Caco-2 (cell line): ENCODE results near the gene NKAIN2. TPM values are rescaled to one million over a fixed set of nuclear protein-coding genes. Genes with fewer than 3 reads are reported as not detected.

Experiments
- BruUV-seq: library from RNA; stranded (reverse); fragments of 400-500 nt; replicated peaks from 2 replicates; lab custom pipeline; 2021; lab: Mats Ljungman, UMichigan
- CTCF ChIA-PET: fragments of 300-600 bp; sonication (Branson Sonifier 250); formaldehyde crosslinking; loops from one replicate; lab custom pipeline; 2022; ENCODE audit warnings: antibody characterized with exemption; lab: Charles Lee
- POLR2A ChIA-PET: fragments of 300-600 bp; sonication (Branson Sonifier 250); formaldehyde crosslinking; loops from one replicate; lab custom pipeline; 2022; ENCODE audit warnings: antibody characterized with exemption; lab: Charles Lee
- DNase-seq, 2 experiments: peaks; one replicate each; pipeline versions ENCODE4 v3.0.0 to v3.0.0-alpha.2; 2020 to 2022
- H3K27me3 ChIP-seq: replicated peaks from 2 replicates; pipeline ENCODE4 v1.6.0; 2011; ENCODE audit warnings: low read length; ENCODE audit not compliant: control insufficient read depth, insufficient read depth
- H3K36me3 ChIP-seq: 2 replicates; pipeline ENCODE4 v1.5.1; 2011; ENCODE audit warnings: low read length; ENCODE audit not compliant: control insufficient read depth, insufficient read depth
- H3K4me1 ChIP-seq: fragments of 250-450 bp; sonication (Bioruptor Pico); 2 replicates; pipeline ENCODE4 v1.5.1; 2020; ENCODE audit warnings: mild to moderate bottlenecking
- H3K4me3 ChIP-seq: 2 replicates; pipeline ENCODE4 v1.5.1; 2011; ENCODE audit warnings: low read depth, mild to moderate bottlenecking, control low read depth, low read length
- H3K9me3 ChIP-seq: fragments of 250-450 bp; sonication (Bioruptor Pico); 2 replicates; pipeline ENCODE4 v1.5.1; 2020; ENCODE audit warnings: mild to moderate bottlenecking, moderate library complexity
- H3K27ac Mint-ChIP-seq: one replicate; pipeline ENCODE4 v1.8.0; 2022; ENCODE audit warnings: mixed read lengths; ENCODE audit not compliant: unreplicated experiment
- H3K27me3 Mint-ChIP-seq: one replicate; pipeline ENCODE4 v1.8.0; 2022; ENCODE audit warnings: mixed read lengths; ENCODE audit not compliant: insufficient read depth, unreplicated experiment
- H3K36me3 Mint-ChIP-seq: one replicate; pipeline ENCODE4 v1.8.0; 2022; ENCODE audit warnings: mild to moderate bottlenecking, mixed read lengths; ENCODE audit not compliant: insufficient read depth, unreplicated experiment
- H3K4me1 Mint-ChIP-seq: one replicate; pipeline ENCODE4 v1.8.0; 2022; ENCODE audit warnings: low read depth, mixed read lengths; ENCODE audit not compliant: unreplicated experiment
- H3K4me3 Mint-ChIP-seq: one replicate; pipeline ENCODE4 v1.8.0; 2022; ENCODE audit warnings: mild to moderate bottlenecking, moderate library complexity, mixed read lengths; ENCODE audit not compliant: unreplicated experiment
- H3K9me3 Mint-ChIP-seq: one replicate; pipeline ENCODE4 v1.8.0; 2022; ENCODE audit warnings: mixed read lengths; ENCODE audit not compliant: unreplicated experiment
- intact Hi-C: fragments of 100-400 bp; cut with micrococcal nuclease; formaldehyde crosslinking; loops from one replicate; pipeline ENCODE4 v1.10.0; 2022; ENCODE audit not compliant: unreplicated experiment
- total RNA-seq: library from RNA; stranded (reverse); gene quantifications from 2 replicates; pipeline ENCODE4 v1.2.3, GENCODE V29; 2022
- TF ChIP-seq, protein P1 (sequence below), 2 experiments: fragments of 200-600 bp in 1 of 2; IDR thresholded peaks; 1 replicate in 1 of 2; 2 replicates in 1 of 2; pipeline versions ENCODE4 v1.5.1 to v1.8.0; 2011 to 2022; ENCODE audit warnings: antibody characterized with exemption in 1 of 2, control low read depth in 1 of 2, inconsistent platforms in 1 of 2, low read depth in 1 of 2, low read length in 1 of 2, mild to moderate bottlenecking in 1 of 2, moderate library complexity in 1 of 2; ENCODE audit not compliant: insufficient read depth in 1 of 2, severe bottlenecking in 1 of 2, unreplicated experiment in 1 of 2

The NKAIN2 gene
- total RNA-seq, 1 experiment from 2014 or later: not detected

DNA sequence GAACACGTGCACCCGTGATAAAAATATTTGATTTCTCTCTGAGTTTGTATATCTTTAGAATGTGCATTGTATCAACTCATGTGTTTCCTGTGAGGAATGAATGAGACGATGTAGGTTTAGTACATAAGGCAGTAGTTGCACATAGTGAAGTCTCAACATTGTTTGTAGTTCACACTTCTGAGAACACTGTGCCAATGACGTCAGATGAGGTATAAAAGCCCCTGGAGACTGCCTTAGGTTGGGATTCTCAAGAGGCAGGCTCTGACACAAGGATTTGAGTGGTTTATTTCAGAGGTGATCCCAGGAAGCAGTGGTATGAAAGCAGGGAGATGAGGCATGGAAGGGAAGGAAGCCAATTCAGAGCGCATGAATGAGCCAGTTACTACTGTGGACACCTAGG lies 2.6 kb upstream of the NKAIN2 start:
- Mint-ChIP-seq H3K27me3 (peaks cover 23% of the 10 kb centered on the region), H3K9me3 (no peaks in the 10 kb centered on the region), H3K4me1 (no peaks in the 10 kb centered on the region), H3K36me3 (no peaks in the 10 kb centered on the region), H3K4me3 (no peak overlapping the region), H3K27ac (no peak overlapping the region)
- no peak for DNase-seq
- BruUV-seq: no TSS peak
- intact Hi-C loops: no loop called here
- Histone ChIP-seq H3K4me1 (no peaks in the 10 kb centered on the region), H3K27me3 (no peaks in the 10 kb centered on the region), H3K4me3 (no peak overlapping the region), H3K9me3 (no peaks in the 10 kb centered on the region), H3K36me3 (no peaks in the 10 kb centered on the region)
- TF ChIP-seq, protein P1, sequence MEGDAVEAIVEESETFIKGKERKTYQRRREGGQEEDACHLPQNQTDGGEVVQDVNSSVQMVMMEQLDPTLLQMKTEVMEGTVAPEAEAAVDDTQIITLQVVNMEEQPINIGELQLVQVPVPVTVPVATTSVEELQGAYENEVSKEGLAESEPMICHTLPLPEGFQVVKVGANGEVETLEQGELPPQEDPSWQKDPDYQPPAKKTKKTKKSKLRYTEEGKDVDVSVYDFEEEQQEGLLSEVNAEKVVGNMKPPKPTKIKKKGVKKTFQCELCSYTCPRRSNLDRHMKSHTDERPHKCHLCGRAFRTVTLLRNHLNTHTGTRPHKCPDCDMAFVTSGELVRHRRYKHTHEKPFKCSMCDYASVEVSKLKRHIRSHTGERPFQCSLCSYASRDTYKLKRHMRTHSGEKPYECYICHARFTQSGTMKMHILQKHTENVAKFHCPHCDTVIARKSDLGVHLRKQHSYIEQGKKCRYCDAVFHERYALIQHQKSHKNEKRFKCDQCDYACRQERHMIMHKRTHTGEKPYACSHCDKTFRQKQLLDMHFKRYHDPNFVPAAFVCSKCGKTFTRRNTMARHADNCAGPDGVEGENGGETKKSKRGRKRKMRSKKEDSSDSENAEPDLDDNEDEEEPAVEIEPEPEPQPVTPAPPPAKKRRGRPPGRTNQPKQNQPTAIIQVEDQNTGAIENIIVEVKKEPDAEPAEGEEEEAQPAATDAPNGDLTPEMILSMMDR (IDR thresholded peaks at IDR 0.05; ENCODE audit: insufficient read depth in 1 of 2, low read depth in 1 of 2, low read length in 1 of 2, severe bottlenecking in 1 of 2, unreplicated experiment in 1 of 2): no peak
- ChIA-PET POLR2A (no interaction called here), CTCF (interaction anchor here (2.0 kb wide), 2 partner anchors 163 to 165 kb away, joined by 6 to 15 read pairs; no protein-coding TSS in a partner anchor)

DNA sequence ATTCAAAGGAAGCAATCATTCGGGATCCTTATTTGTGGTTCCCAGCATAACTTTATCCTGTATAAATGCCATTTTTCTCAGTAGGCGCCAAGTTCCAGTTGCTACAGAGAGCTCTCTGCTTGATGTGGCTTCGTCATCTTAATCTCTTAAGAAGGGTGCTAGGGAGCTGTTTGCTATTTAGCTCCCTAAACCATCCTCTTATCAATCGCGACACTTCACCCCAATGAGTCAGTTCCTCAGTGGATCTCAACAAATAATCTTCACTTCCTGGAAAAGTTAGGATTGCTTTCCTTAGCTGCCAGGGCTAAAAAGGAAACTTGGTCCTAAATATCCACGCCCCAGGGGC lies 1.3 kb upstream of the NKAIN2 start:
- H3K27me3 Mint-ChIP-seq: peaks cover 16% of the 10 kb centered on the region
- no peaks in the 10 kb centered on the region for H3K36me3 ChIP-seq
- no TSS peak for BruUV-seq
- ChIA-PET POLR2A (no interaction called here), CTCF (interaction anchor here (0.6 to 2.0 kb wide), 4 partner anchors 23 to 250 kb away, joined by 3 to 15 read pairs (median 6); no protein-coding TSS in a partner anchor)
- H3K4me1 Mint-ChIP-seq: no peaks in the 10 kb centered on the region
- intact Hi-C loops: loop anchor here (1.0 kb wide), 2 partner anchors 164 to 994 kb away; no protein-coding TSS in a partner anchor
- TF ChIP-seq, protein P1 (IDR thresholded peaks at IDR 0.05; ENCODE audit: insufficient read depth in 1 of 2, low read depth in 1 of 2, low read length in 1 of 2, severe bottlenecking in 1 of 2, unreplicated experiment in 1 of 2): no peak
- no peaks in the 10 kb centered on the region for H3K9me3 ChIP-seq
- H3K9me3 Mint-ChIP-seq: no peaks in the 10 kb centered on the region
- peak overlapping the region; percentile 69 for H3K4me3 Mint-ChIP-seq
- no peak overlapping the region for H3K27ac Mint-ChIP-seq
- DNase-seq: no peak
- no peak overlapping the region for H3K4me3 ChIP-seq
- H3K27me3 ChIP-seq: no peaks in the 10 kb centered on the region
- no peaks in the 10 kb centered on the region for H3K36me3 Mint-ChIP-seq
- no peaks in the 10 kb centered on the region for H3K4me1 ChIP-seq

DNA sequence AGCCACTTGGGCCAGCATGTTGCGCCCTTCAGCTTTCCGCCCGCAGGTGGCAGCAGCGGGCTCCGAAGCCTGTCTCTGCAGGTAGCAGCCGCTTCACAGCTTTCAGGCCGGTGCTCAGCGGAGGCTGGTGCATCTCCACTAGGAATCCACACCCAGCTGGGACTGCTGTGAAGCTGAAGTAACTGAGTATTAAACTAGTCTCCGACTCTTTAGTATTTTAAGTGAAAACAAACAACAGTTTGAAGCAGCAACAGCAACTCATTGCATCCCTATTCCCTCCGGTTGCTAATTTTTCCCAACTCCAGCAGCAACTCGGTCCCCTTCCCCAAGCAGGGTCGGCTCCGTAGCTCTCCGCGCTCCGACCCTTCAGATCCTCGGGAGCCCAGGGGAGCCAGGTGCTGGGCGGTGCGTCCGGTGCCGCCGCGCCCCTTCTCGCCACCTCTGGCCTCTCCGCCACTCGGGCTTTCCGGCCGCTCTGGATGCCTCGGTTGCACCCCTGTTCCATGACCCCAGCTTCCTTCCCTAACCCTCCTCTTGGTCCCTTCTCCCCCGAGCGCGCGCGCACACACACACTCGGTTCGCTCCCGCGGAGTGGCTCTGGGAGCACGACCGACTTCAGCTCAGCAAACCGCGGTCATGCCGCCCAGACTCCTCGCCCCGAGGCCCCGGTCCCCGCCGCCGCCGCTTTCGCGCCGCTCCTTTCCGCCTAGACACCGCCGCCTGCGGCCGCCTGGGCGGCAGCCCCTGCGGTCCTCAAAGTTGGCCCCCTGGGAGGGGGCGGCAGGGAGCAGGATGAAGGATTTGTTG lies 765 bp upstream of the NKAIN2 start:
- no TSS peak for BruUV-seq
- H3K9me3 ChIP-seq: no peaks in the 10 kb centered on the region
- no peaks in the 10 kb centered on the region for H3K36me3 ChIP-seq
- intact Hi-C loops: loop anchor here (1.0 kb wide), 2 partner anchors 163 to 993 kb away; no protein-coding TSS in a partner anchor
- Mint-ChIP-seq H3K4me1 (no peaks in the 10 kb centered on the region), H3K36me3 (no peaks in the 10 kb centered on the region), H3K9me3 (no peaks in the 10 kb centered on the region), H3K27me3 (peaks cover 16% of the 10 kb centered on the region), H3K4me3 (peak overlapping the region; percentile 69), H3K27ac (no peak overlapping the region)
- CTCF ChIA-PET: interaction anchor here (0.6 to 2.0 kb wide), 4 partner anchors 22 to 249 kb away, joined by 3 to 15 read pairs (median 6); no protein-coding TSS in a partner anchor
- TF ChIP-seq, protein P1 (IDR thresholded peaks at IDR 0.05; ENCODE audit: insufficient read depth in 1 of 2, low read depth in 1 of 2, low read length in 1 of 2, severe bottlenecking in 1 of 2, unreplicated experiment in 1 of 2): peak; percentile 84 to 93
- POLR2A ChIA-PET: no interaction called here
- peak overlapping the region; percentile 7; the same call in 1 of the 2 replicates for H3K4me3 ChIP-seq
- DNase-seq: peak; percentile 73 to 84
- no peaks in the 10 kb centered on the region for H3K27me3 ChIP-seq
- no peaks in the 10 kb centered on the region for H3K4me1 ChIP-seq
